Activated CD4-positive, alpha-beta T cell treated with anti-CD3 and anti-CD28 coated beads, Interleukin-2, amount 50 U/mL, for 1 hour (primary cell): Measurements from ENCODE around the gene RCAN2.
A peak's percentile ranks its signal among the peaks of the same experiment; 100 is the strongest.

Experiments
- DNase-seq: peaks from one replicate; pipeline ENCODE4 v3.0.0-alpha.2; 2020

The RCAN2 gene

GRCh38 chr6:46491201-46491627 is at the start of gene RCAN2:
Gene RCAN2 (minus strand): TSS chr6:46491449.
- peak; percentile 2 for DNase-seq

- no peak for DNase-seq
Measured at GRCh38 chr6:46539866-46540265, 48.6 kb upstream of the RCAN2 start.

- DNase-seq = no peak
Measured at GRCh38 chr6:46538800-46539480, 47.7 kb upstream of the RCAN2 start.

GRCh38 chr6:46530896-46531295 is 39.6 kb upstream of the RCAN2 start:
- no peak for DNase-seq

GRCh38 chr6:46528961-46529750 is 37.9 kb upstream of the RCAN2 start:
- no peak for DNase-seq

- DNase-seq = no peak
Measured at GRCh38 chr6:46526607-46527006, 35.4 kb upstream of the RCAN2 start.

- no peak for DNase-seq
Measured at GRCh38 chr6:46525583-46525982, 34.3 kb upstream of the RCAN2 start.

DNA sequence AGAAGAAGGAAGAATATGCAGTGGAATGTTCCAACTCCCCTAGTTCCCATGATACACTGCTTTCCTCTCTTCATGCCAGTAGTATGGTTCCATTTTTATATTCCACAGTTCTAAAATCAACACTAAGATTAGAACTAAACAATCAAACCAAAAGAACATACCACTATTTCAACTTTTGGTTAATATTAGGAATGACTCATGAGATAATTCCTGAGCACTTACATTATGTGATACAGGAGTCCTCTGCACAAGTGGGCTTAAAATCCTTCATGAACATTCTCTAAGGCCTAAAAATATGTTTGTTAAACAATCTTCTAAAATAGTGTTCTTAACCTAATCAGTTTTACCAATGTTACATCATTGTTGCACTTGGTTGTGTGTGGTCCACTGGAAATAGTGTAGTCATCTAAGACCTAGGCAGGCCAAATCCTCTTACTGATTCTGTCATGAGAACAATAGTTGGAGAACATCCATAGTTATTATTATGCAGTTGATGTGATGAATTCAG is 30.3 kb upstream of the RCAN2 start:
- no peak for DNase-seq

DNA sequence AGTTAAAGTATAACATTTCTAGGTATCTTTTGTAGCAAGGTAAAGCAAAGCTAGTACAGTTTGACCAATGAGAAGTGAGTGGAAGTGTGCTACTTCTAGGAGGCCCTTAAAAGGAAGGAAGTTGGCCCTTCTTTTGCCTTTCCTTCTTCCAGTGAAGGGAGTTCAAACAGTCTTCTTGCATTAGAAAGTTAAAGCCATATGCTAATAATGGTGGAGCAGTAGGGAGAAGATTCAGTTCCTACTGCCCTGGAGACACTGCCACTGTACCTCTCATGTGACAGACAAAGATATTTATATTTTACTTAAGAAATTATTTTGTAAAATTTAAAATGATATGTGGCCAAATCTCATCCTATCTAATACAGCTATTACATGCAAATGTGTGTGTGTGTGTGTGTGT is 26.0 kb upstream of the RCAN2 start:
- DNase-seq = no peak

DNA sequence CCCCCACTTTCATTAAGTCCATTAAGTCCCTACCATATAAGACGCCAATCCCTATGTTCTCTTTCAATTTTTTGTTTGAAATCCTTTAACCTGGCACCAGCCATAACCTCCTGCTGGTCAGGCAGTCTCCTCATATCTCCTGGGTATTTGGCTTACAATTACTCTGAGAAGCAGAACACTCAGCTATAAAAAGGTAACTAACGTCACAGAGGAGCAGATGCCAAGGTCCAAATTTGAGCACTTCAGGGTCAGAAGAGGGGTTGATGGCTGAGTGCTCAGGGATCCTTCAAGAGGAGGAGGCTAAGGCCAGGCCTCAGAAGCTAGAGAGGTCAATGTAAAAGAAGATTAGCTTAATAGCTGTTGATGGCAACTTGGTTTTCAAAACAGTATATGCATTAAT is 22.3 kb upstream of the RCAN2 start:
- DNase-seq = no peak

GRCh38 chr6:46511320-46511719 is 20.1 kb upstream of the RCAN2 start:
- DNase-seq = no peak

DNA sequence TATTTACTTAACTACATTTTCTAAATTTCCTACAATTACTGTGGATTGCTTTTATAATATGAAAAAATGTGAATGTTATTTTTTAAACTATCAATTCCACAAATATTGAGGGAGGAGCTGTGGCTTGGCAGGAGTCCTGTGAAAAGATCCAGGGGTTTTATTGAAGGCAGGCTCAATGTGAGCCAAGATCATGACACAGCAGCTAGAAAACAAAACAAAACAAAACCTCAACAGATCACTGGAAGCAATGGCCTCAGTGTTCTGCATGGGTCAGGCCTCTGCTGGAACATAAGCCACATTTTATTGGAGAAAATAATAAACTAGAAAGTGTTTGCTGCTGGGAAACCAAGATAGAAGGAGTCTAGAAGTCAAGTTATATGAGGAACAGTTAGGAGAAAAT is 19.4 kb upstream of the RCAN2 start:
- no peak for DNase-seq

DNA sequence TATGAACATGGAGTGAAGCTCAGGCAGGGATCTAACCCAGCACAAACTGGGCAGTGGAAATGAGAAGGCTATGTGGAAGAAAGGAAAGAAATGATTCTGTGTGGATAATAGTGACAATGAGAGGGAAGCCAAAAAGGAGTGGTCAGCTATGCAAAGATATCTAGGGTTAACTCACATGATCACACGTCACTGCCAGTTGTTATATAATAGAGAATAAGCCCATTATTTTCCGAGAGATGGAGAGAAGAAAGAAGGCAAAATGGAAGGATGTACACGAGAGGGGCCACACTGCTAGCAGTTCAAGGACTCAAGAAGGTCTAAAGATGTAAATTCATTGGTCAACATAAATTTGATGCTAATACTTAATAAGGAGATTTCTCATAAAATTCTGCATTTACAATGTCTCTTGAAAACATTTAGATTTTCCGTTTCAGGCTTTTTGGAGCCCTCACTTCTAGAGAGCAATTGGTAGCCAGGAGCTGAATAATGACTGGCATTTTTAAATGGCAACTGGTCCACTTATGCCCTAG is 18.8 kb upstream of the RCAN2 start:
- no peak for DNase-seq

DNA sequence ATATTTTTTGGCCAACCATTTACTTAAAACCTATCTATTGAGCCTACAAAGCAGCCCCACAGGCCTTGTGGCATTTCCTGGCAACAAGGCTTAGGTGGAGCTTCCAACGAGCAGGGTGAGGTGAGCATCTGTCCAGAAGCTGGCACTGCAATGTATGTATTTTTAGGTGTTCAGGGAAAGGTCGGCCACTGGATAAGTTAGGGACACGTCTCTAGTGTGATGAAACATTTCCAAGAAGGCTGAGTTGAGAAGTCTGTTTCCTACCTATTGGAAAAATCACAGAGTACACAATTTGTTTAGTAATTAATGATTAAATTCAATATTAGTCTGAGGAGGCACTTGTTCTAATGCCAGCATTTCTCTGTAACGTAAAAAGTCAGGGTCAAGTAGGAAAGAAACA is 17.8 kb upstream of the RCAN2 start:
- DNase-seq = no peak

DNA sequence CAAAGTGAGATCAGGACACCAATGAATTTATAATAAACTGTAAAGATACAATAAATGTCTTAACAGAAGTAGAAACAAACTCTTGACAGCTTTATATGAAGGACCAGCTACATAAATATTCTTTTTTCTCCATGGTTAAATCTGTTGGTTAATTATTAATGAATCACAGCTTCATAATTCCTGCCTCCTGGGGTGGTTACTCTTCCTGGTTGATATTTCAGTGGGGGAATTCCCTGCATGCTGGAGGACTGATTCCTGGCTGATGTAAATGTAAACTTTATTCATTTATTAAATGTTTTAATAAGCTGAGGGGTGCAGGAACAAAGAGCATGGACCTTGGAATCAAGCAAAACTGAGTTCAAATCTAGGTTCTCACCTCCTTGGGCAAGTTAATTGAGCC is 16.2 kb upstream of the RCAN2 start:
- DNase-seq = no peak

GRCh38 chr6:46505693-46506512 is 14.7 kb upstream of the RCAN2 start:
- no peak for DNase-seq

DNA sequence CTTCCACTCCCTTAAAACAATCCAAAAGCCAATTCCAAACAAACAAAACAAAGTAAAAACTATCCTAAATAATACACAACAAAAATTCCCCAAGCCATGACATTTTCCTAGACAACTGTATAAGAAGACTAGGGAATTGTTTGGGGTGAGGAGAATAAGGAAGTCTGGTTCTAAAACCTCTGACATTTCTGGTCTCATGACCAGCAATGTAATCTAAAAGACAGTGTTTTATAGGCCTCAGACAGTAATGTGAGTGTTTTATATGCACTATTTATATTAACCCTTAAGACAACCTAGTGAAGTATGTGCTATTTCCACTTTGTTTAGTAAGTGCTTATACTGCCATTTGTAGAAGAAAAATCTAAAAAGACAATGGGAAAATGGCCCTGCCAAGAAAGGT is 13.0 kb upstream of the RCAN2 start:
- DNase-seq = no peak

DNA sequence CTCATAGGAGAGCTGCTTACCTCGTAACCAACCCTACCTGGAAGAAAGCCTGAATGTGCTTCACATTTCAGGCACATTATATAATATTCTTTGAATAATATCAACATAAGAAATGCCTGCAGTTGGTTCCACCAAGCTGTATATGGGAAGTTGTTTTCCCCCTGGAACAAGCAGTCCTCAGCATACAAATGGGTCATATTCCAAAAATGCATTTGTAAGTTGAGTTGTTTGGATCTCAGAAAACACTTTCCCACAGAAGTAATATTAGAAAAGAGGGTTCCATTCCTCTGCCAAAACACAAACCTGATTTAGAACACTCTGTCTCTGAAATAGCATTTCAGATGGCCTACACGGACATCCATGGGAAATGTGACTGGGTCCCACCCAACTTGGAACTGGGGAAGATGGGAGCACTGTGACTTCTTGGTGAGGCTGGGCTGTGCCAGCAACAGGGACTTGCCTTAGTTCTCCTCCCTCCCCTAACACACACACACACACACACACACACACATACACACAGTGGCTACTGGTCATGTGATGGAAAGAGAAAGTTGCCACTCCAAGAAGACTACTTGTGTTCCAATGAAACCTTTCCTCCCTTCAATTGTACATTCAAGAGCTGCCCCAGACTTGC is 11.4 kb upstream of the RCAN2 start:
- DNase-seq = no peak

DNA sequence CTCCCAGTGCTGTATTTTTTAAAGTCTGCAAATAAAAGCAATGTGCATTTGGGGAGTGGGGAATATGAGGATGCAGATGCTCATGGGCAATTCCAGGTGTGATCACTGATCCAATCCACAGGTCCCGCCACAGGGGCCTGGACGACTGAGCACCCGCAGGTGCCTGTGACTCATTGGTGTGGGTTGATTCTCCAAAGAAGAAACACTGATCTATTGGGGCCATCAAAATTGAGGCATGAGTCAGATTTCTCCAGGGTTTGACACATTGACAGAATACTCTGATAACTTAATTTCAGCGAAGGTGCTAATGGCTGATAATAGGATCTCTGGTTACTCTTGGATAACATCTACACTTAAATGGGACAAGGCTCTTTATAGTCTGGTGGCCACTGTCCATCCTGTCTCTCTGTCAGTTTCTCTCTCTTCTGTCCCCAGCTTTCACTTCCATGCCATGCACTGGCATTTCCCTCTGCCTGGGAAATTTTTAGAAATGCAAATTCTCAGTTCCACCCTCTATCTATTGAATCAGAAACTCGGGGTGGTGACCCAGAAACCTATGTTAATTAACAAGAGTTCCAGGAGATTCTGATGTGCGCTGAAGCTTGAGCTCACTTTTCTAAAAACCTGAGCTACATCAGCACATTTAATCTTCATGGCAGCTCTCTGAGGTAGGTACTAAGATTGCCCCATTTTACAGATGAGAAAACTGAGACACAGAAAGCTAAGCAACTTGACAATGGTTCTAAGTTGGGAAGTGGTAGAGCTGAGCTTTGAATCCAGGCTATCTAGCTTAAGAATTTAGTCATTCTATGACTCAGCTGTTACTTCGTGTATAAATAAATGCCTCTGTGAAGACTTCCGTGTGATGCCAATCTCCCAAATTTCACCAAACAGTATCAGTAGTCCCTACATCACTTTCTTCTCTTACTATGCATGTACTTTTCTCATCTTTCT is 10.2 kb upstream of the RCAN2 start:
- DNase-seq = no peak

DNA sequence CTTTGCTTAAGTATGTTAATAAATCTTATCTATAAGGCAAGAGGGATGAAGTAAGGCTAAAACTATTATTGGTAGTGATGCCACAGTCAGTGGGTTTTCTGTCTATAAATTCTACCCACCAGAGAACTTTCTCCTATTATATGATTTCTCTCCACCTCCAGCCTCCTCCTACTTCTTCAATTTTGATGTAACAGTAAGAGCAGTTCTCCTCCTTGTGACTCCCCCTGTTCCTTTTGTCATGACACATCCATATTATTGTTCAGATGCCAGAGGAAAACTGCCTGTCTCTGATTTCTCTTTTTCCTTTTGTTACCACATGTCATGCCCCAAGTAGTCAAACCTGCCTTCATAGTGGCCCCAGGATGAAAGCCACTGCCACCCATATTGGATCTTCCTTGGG is 9.1 kb upstream of the RCAN2 start:
- no peak for DNase-seq
